ENCODE results near the gene LHFPL4. TPM values are rescaled to one million over a fixed set of nuclear protein-coding genes. Genes with fewer than 3 reads are reported as not detected.

Gene LHFPL4
- total and polyA plus RNA-seq, 5 donors: 0.02 TPM; not detected in 4

DNA sequence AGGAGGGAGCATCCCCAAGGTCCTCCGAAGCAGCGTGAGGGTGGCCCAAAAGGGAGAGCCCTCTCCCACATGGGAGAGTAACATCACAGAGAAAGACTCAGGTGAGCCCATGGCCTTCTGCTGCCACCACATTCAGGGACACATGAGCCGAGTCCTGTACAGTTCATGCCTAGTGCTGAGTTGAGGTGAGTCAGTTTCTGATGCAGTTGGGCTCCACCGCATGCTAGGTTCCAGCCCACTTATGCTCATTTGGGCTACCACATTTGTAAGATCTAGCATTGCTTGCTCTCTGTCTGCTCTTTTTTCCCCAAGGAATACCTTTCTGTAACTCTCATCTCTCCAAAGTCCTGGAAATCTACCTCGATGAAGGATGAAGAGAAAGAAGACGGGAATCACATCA is 79.1 kb downstream of the LHFPL4 start:
- Histone ChIP-seq H3K27ac (ENCODE audit: low read length) (no peak overlapping the region), H3K27me3 (ENCODE audit: control insufficient read depth, insufficient read depth) (no peaks in the 10 kb centered on the region), H3K4me3 (ENCODE audit: low read length) (no peak overlapping the region), H3K4me1 (ENCODE audit: control insufficient read depth, insufficient read depth, low read length) (no peaks in the 10 kb centered on the region), H3K9me3 (ENCODE audit: control insufficient read depth, low read length) (no peaks in the 10 kb centered on the region)
- no peak for DNase-seq
- WGBS: 96% methylated on average over 6 of the region's 6 CpGs
- ATAC-seq: no peak
- intact Hi-C loops (cut with DNase I): no loop called here

GRCh38 chr3:9473496-9474065 is 80.0 kb downstream of the LHFPL4 start:
- Histone ChIP-seq H3K27me3 (ENCODE audit: control insufficient read depth, insufficient read depth) (no peaks in the 10 kb centered on the region), H3K4me3 (ENCODE audit: low read length) (no peak overlapping the region), H3K27ac (ENCODE audit: low read length) (no peak overlapping the region), H3K9me3 (ENCODE audit: control insufficient read depth, low read length) (no peaks in the 10 kb centered on the region), H3K4me1 (ENCODE audit: control insufficient read depth, insufficient read depth, low read length) (no peaks in the 10 kb centered on the region)
- ATAC-seq: no peak
- DNase-seq: no peak
- intact Hi-C loops (cut with DNase I): no loop called here

- H3K4me1 ChIP-seq (ENCODE audit: control insufficient read depth, insufficient read depth, low read length): no peaks in the 10 kb centered on the region
- no peak overlapping the region for H3K27ac ChIP-seq (ENCODE audit: low read length)
- H3K9me3 ChIP-seq (ENCODE audit: control insufficient read depth, low read length): no peaks in the 10 kb centered on the region
- no peak for DNase-seq
- no peak for ATAC-seq
- no peak overlapping the region for H3K4me3 ChIP-seq (ENCODE audit: low read length)
- WGBS: 83% methylated on average over 3 of the region's 3 CpGs
- H3K27me3 ChIP-seq (ENCODE audit: control insufficient read depth, insufficient read depth): no peaks in the 10 kb centered on the region
- intact Hi-C loops (cut with DNase I): no loop called here
Measured at GRCh38 chr3:9469986-9470385, 83.6 kb downstream of the LHFPL4 start.

DNA sequence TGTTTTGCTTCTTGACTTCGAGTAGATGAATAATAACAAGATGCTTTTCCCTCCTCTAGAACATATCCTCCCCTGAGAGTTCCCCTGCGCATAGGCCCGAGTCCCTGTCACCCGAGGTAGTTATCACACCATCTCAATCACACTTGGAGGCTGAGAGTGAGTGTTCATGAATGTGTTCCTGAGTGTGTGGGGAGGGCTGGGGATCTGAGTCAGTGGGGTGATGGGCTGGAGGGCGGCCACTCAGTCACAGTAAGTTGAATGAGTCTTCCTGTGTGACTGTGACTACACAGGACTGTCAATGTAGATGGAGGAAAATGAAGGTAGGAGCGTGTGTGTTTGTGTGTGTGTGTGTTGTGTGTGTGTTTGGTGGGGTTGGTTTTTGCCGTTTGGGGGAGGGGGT is 85.2 kb downstream of the LHFPL4 start:
- Histone ChIP-seq H3K27me3 (ENCODE audit: control insufficient read depth, insufficient read depth) (no peaks in the 10 kb centered on the region), H3K4me1 (ENCODE audit: control insufficient read depth, insufficient read depth, low read length) (no peaks in the 10 kb centered on the region), H3K27ac (ENCODE audit: low read length) (no peak overlapping the region), H3K9me3 (ENCODE audit: control insufficient read depth, low read length) (no peaks in the 10 kb centered on the region), H3K4me3 (ENCODE audit: low read length) (no peak overlapping the region)
- intact Hi-C loops (cut with DNase I): no loop called here
- ATAC-seq (peak; percentile 34 to 38), DNase-seq (no peak)
- WGBS: 78% methylated on average over 7 of the region's 7 CpGs

DNA sequence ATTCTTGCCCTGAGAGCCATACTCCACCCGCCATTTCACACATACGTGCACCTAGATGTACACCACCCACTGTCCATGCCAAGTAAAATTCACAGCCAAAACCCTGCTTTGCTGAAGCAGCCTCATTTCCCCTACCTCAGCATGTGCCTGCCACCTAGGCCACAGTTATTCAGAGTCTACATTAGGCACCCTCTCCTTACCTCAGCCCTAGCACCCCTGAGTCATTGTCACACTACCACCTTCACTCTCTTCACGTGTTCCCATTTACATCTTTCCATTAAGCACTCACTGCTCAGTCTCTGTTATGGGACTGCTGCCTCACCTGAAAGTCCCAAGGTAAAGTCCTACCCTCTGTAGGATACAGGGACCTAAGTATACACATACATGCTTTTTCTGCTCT is 86.2 kb downstream of the LHFPL4 start:
- Histone ChIP-seq H3K27me3 (ENCODE audit: control insufficient read depth, insufficient read depth) (no peaks in the 10 kb centered on the region), H3K9me3 (ENCODE audit: control insufficient read depth, low read length) (no peaks in the 10 kb centered on the region), H3K27ac (ENCODE audit: low read length) (no peak overlapping the region), H3K4me3 (ENCODE audit: low read length) (no peak overlapping the region), H3K4me1 (ENCODE audit: control insufficient read depth, insufficient read depth, low read length) (no peaks in the 10 kb centered on the region)
- intact Hi-C loops (cut with DNase I): no loop called here
- no peak for DNase-seq
- ATAC-seq: peak in 1 of 2 donors; percentile 29
- 87% methylated on average over 3 of the region's 3 CpGs for WGBS

- H3K4me1 ChIP-seq (ENCODE audit: control insufficient read depth, insufficient read depth, low read length): no peaks in the 10 kb centered on the region
- 98% methylated on average over 1 of the region's 1 CpG for WGBS
Measured at GRCh38 chr3:9455596-9456131, 98.0 kb downstream of the LHFPL4 start.

GRCh38 chr3:9452417-9452816 is 101.2 kb downstream of the LHFPL4 start:
- DNase-seq (no peak), ATAC-seq (no peak)
- Histone ChIP-seq H3K9me3 (ENCODE audit: control insufficient read depth, low read length) (no peaks in the 10 kb centered on the region), H3K27me3 (ENCODE audit: control insufficient read depth, insufficient read depth) (no peaks in the 10 kb centered on the region), H3K4me1 (ENCODE audit: control insufficient read depth, insufficient read depth, low read length) (no peaks in the 10 kb centered on the region), H3K4me3 (ENCODE audit: low read length) (no peak overlapping the region), H3K27ac (ENCODE audit: low read length) (no peak overlapping the region)
- intact Hi-C loops (cut with DNase I): loop anchor here in 1 of 4 donors (5.0 kb wide), 1 partner anchor 80 kb away; no protein-coding TSS in a partner anchor
- 70% methylated on average over 2 of the region's 2 CpGs for WGBS

More at GRCh38 chr3:9455596-9456131, 98.0 kb downstream of the LHFPL4 start:
- Histone ChIP-seq H3K9me3 (ENCODE audit: control insufficient read depth, low read length) (no peaks in the 10 kb centered on the region), H3K27ac (ENCODE audit: low read length) (no peak overlapping the region), H3K4me3 (ENCODE audit: low read length) (no peak overlapping the region), H3K27me3 (ENCODE audit: control insufficient read depth, insufficient read depth) (no peaks in the 10 kb centered on the region)
- intact Hi-C loops (cut with DNase I): no loop called here
- ATAC-seq (no peak), DNase-seq (no peak)

GRCh38 chr3:9450991-9451390 is 102.6 kb downstream of the LHFPL4 start:
- H3K4me1 ChIP-seq (ENCODE audit: control insufficient read depth, insufficient read depth, low read length): no peaks in the 10 kb centered on the region
- no peak for ATAC-seq
- intact Hi-C loops (cut with DNase I): loop anchor here in 1 of 4 donors (5.0 kb wide), 1 partner anchor 79 kb away; no protein-coding TSS in a partner anchor
- no peak for DNase-seq
- H3K27me3 ChIP-seq (ENCODE audit: control insufficient read depth, insufficient read depth): no peaks in the 10 kb centered on the region
- H3K4me3 ChIP-seq (ENCODE audit: low read length): no peak overlapping the region
- 93% methylated on average over 2 of the region's 2 CpGs for WGBS
- H3K9me3 ChIP-seq (ENCODE audit: control insufficient read depth, low read length): no peaks in the 10 kb centered on the region
- no peak overlapping the region for H3K27ac ChIP-seq (ENCODE audit: low read length)

DNA sequence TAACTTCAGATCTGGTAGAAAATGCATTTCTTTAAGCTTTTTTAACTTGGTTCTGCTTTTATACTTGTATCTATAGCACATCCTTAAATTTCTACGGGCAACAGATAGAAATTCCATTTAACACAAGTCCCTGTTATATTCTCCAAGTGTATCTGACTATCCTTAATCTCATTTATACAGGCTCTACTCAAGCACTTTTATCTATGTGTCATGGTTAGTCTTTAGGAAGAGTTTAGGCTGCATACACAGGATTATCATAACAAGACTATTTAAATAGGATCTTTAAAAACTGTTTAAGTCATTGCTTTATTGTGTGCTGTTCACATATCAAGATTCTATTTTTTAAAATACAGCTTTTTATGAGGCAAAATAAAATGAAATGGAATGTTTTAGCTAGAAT is 103.5 kb downstream of the LHFPL4 start:
- intact Hi-C loops (cut with DNase I): loop anchor here in 1 of 4 donors (5.0 kb wide), 1 partner anchor 78 kb away; no protein-coding TSS in a partner anchor

DNA sequence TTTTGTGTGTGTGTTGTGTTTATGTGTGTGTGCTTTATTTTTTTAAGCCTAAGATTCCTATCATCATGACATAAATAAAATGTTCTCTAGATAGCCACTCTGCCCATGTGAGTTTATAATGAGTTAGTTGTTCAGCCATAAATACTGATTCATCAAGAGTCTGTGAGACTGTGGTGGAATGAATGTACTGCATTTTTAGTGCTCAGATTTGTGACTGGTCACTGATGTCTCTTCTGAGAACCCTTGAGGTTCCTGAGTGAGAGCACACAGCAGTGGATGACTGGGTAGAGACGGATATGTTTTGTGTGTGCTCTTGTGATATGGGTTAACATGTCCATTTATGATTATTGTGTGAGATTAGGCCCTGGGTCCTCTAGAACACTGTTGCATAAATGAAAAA is 105.0 kb downstream of the LHFPL4 start:
- no peak for ATAC-seq
- WGBS: 80% methylated on average over 1 of the region's 1 CpG
- intact Hi-C loops (cut with DNase I): loop anchor here in 1 of 4 donors (5.0 kb wide), 1 partner anchor 71 kb away; no protein-coding TSS in a partner anchor

More for the DNA sequence above, 103.5 kb downstream of the LHFPL4 start:
- DNase-seq (no peak), ATAC-seq (no peak)
- Histone ChIP-seq H3K27me3 (ENCODE audit: control insufficient read depth, insufficient read depth) (no peaks in the 10 kb centered on the region), H3K9me3 (ENCODE audit: control insufficient read depth, low read length) (no peaks in the 10 kb centered on the region), H3K4me1 (ENCODE audit: control insufficient read depth, insufficient read depth, low read length) (no peaks in the 10 kb centered on the region), H3K27ac (ENCODE audit: low read length) (no peak overlapping the region), H3K4me3 (ENCODE audit: low read length) (no peak overlapping the region)
- 75% methylated on average over 1 of the region's 1 CpG for WGBS

More for the DNA sequence above, 105.0 kb downstream of the LHFPL4 start:
- no peak overlapping the region for H3K4me3 ChIP-seq (ENCODE audit: low read length)
- no peaks in the 10 kb centered on the region for H3K4me1 ChIP-seq (ENCODE audit: control insufficient read depth, insufficient read depth, low read length)
- H3K9me3 ChIP-seq (ENCODE audit: control insufficient read depth, low read length): no peaks in the 10 kb centered on the region
- H3K27me3 ChIP-seq (ENCODE audit: control insufficient read depth, insufficient read depth): no peaks in the 10 kb centered on the region
- DNase-seq: no peak
- no peak overlapping the region for H3K27ac ChIP-seq (ENCODE audit: low read length)

Measured in right cardiac atrium (tissue), 5 donors.